Endothelial cell of umbilical vein (primary cell): ENCODE measurements around the gene TMCO1. TPM values are rescaled to one million over a fixed set of nuclear protein-coding genes. Genes with fewer than 3 reads are reported as not detected.

ENCODE experiments used
- BruUV-seq: library from RNA; stranded (reverse); fragments of 400-500 nt; replicated peaks from 2 replicates; lab custom pipeline; 2021; lab: Mats Ljungman, UMichigan
- CTCF ChIA-PET: fragments of 300-600, 350-600 bp; sonication (Branson Sonifier 250); formaldehyde crosslinking; loops from one replicate; lab custom pipeline; 2021; ENCODE audit warnings: antibody characterized with exemption, inconsistent platforms; lab: Charles Lee
- POLR2A ChIA-PET: fragments of 300-600, 350-600 bp; sonication (Branson Sonifier 250); formaldehyde crosslinking; loops from one replicate; lab custom pipeline; 2021; ENCODE audit warnings: antibody characterized with exemption, inconsistent platforms; lab: Charles Lee
- DNase-seq: peaks from one replicate; pipeline ENCODE4 v3.0.0-alpha.2; 2011; ENCODE audit warnings: low read depth, low spot score
- FAIRE-seq: peaks from 2 replicates; lab custom pipeline; 2011; peaks lifted over from hg19 to GRCh38; lab: Jason Lieb, UNC
- H2AFZ ChIP-seq: 2 replicates; pipeline ENCODE4 v1.6.0; 2012; ENCODE audit warnings: low read depth, low read length, control low read depth, inconsistent platforms
- H3K27ac ChIP-seq: 2 replicates; pipeline ENCODE4 v1.5.1; 2011; ENCODE audit warnings: low read depth, mild to moderate bottlenecking, control low read depth, low read length, moderate library complexity; ENCODE audit not compliant: insufficient read depth
- H3K27me3 ChIP-seq, 2 experiments: 2 replicates each; pipeline versions ENCODE4 v1.6.0 to v1.6.1; 2011; ENCODE audit warnings: low read length in 2 of 2, mixed read lengths in 1 of 2; ENCODE audit not compliant: control insufficient read depth in 2 of 2, insufficient read depth in 2 of 2
- H3K36me3 ChIP-seq, 2 experiments: 2 replicates in 1 of 2; 3 replicates in 1 of 2; pipeline ENCODE4 v1.5.1; 2011; ENCODE audit warnings: low read length in 2 of 2, mild to moderate bottlenecking in 1 of 2, moderate library complexity in 1 of 2; ENCODE audit not compliant: control insufficient read depth in 2 of 2, insufficient read depth in 2 of 2; ENCODE audit errors: extremely low read depth in 1 of 2
- H3K4me1 ChIP-seq: 3 replicates; pipeline ENCODE4 v1.5.1; 2011; ENCODE audit warnings: mild to moderate bottlenecking, low read length; ENCODE audit not compliant: control insufficient read depth, insufficient read depth; ENCODE audit errors: extremely low read depth
- H3K4me2 ChIP-seq: 2 replicates; pipeline ENCODE4 v1.6.1; 2011; ENCODE audit warnings: low read length, control low read depth, mixed read lengths; ENCODE audit not compliant: insufficient read depth
- H3K4me3 ChIP-seq, 3 experiments: fragments of 200-600 bp in 1 of 3; sonication (generic), shearing (Covaris generic) in 1 of 3; replicated peaks in 1 of 3; 2 replicates each; pipeline ENCODE4 v1.5.1; 2011 to 2016; ENCODE audit warnings: control low read depth in 3 of 3, low read length in 3 of 3, mild to moderate bottlenecking in 2 of 3, inconsistent platforms in 1 of 3, low read depth in 1 of 3, moderate library complexity in 1 of 3; ENCODE audit not compliant: insufficient read depth in 1 of 3
- H3K79me2 ChIP-seq: 2 replicates; pipeline ENCODE4 v1.6.0; 2012; ENCODE audit warnings: low read length, inconsistent platforms; ENCODE audit not compliant: control insufficient read depth, insufficient read depth
- H3K9ac ChIP-seq: replicated peaks from 2 replicates; pipeline ENCODE3; 2011; ENCODE audit warnings: low read length, control low read depth; ENCODE audit not compliant: insufficient read depth; ENCODE audit errors: extremely low read depth
- H3K9me1 ChIP-seq: replicated peaks from 3 replicates; pipeline ENCODE4 v1.6.0; 2011; ENCODE audit warnings: mild to moderate bottlenecking, low read length; ENCODE audit not compliant: control insufficient read depth, insufficient read depth; ENCODE audit errors: extremely low read depth
- H3K9me3 ChIP-seq: replicated peaks from 2 replicates; pipeline ENCODE4 v1.5.1; 2012; ENCODE audit warnings: low read length, inconsistent platforms; ENCODE audit not compliant: control insufficient read depth, insufficient read depth
- H4K20me1 ChIP-seq: replicated peaks from 2 replicates; pipeline ENCODE3; 2011; ENCODE audit warnings: mild to moderate bottlenecking, low read length; ENCODE audit not compliant: control insufficient read depth, insufficient read depth; ENCODE audit errors: extremely low read depth
- CTCF ChIP-seq, 2 donors: IDR thresholded peaks; 1 replicate in 1 of 2; 2 replicates in 1 of 2; pipeline ENCODE4 v1.5.1; 2011; ENCODE audit warnings: low read length in 2 of 2, mild to moderate bottlenecking in 2 of 2, moderate library complexity in 2 of 2, control low read depth in 1 of 2, inconsistent platforms in 1 of 2, low read depth in 1 of 2; ENCODE audit not compliant: insufficient read depth in 1 of 2; ENCODE audit errors: extremely low read depth in 1 of 2
- EZH2 ChIP-seq: IDR thresholded peaks from 2 replicates; pipeline ENCODE4 v1.6.1; 2012; ENCODE audit warnings: borderline replicate concordance, low read depth, mild to moderate bottlenecking, moderate library complexity, low read length, inconsistent platforms; ENCODE audit not compliant: severe bottlenecking
- FOS ChIP-seq: IDR thresholded peaks from 2 replicates; pipeline ENCODE4 v1.6.1; 2011; ENCODE audit warnings: mild to moderate bottlenecking, low read length, moderate library complexity, borderline replicate concordance; ENCODE audit not compliant: insufficient read depth
- GATA2 ChIP-seq: IDR thresholded peaks from 2 replicates; pipeline ENCODE4 v1.7.0; 2011; ENCODE audit warnings: low read depth, mild to moderate bottlenecking, moderate library complexity, mixed read lengths, low read length; ENCODE audit not compliant: insufficient read length, insufficient read depth
- JUN ChIP-seq: IDR thresholded peaks from 2 replicates; pipeline ENCODE4 v1.6.1; 2011; ENCODE audit warnings: borderline replicate concordance, low read depth; ENCODE audit not compliant: insufficient read length, insufficient read depth
- MAX ChIP-seq: IDR thresholded peaks from 2 replicates; pipeline ENCODE4 v1.6.1; 2011; ENCODE audit not compliant: insufficient read depth, insufficient read length
- MYC ChIP-seq: IDR thresholded peaks from one replicate; pipeline ENCODE4 v1.6.1; 2011; ENCODE audit warnings: mild to moderate bottlenecking, low read depth, low read length
- POLR2A ChIP-seq: IDR thresholded peaks from 2 replicates; pipeline ENCODE4 v1.6.1; 2012; ENCODE audit warnings: low read depth, mild to moderate bottlenecking, control low read depth, low read length
- POLR2AphosphoS5 ChIP-seq: IDR thresholded peaks from 2 replicates; pipeline ENCODE4 v1.6.1; 2012; ENCODE audit warnings: low read depth, mild to moderate bottlenecking, control low read depth, low read length, moderate library complexity; ENCODE audit not compliant: insufficient read depth
- dilution Hi-C: fragments of 300-500 bp; cut with MboI; formaldehyde crosslinking; loops from one replicate; pipeline ENCODE4 v1.15.0; 2019; ENCODE audit warnings: low sequenced_read_pairs; ENCODE audit not compliant: extremely low pct_ligation_motif_present
- intact Hi-C: fragments of 100-400 bp; cut with micrococcal nuclease; formaldehyde crosslinking; loops from one replicate; pipeline ENCODE4 v1.10.0; 2022
- polyA plus RNA-seq, 4 experiments: library from polyadenylated mRNA; depleted of rRNA in 3 of 4; stranded (reverse) in 3 of 4; unstranded in 1 of 4; fragments of >200 nt; gene quantifications; 2 replicates each; pipeline versions ENCODE4 v1.2.1 to v1.2.3, GENCODE V29; 2011 to 2012; ENCODE audit warnings: missing spikeins in 1 of 4
- total RNA-seq: library from RNA; stranded (reverse); gene quantifications from 2 replicates; pipeline ENCODE4 v1.2.3, GENCODE V29; 2021

TMCO1 gene
- total and polyA plus RNA-seq, 2 donors (not counting 3 experiments of a cell fraction or from before 2014, with no cell fraction given), result 86.0 to 93.4 TPM

GRCh38 chr1:165679282-165680036, 89.2 kb downstream of the TMCO1 start:
- peak; percentile 47 for FAIRE-seq
- intact Hi-C loops, result no loop called here
- Histone ChIP-seq H3K9ac (no peak overlapping the region), H3K9me3 (no peaks in the 10 kb centered on the region), H4K20me1 (no peaks in the 10 kb centered on the region), H3K36me3 (peaks cover 6 to 10% of the 10 kb centered on the region in 2 experiments), H3K4me2 (no peak overlapping the region), H3K79me2 (peaks cover 2% of the 10 kb centered on the region), H3K27ac (no peak overlapping the region), H3K4me1 (peaks cover 11% of the 10 kb centered on the region), H3K9me1 (no peaks in the 10 kb centered on the region), H3K27me3 (no peaks in the 10 kb centered on the region), H2AFZ (no peak overlapping the region), H3K4me3 (no peak overlapping the region)
- no peak for TF ChIP-seq MYC
- no peak for DNase-seq
- ChIA-PET POLR2A (no interaction called here), CTCF (no interaction called here)
- dilution Hi-C loops, result no loop called here
- no TSS peak for BruUV-seq

- FAIRE-seq (peak; percentile 83), DNase-seq (peak; percentile 22)
- Histone ChIP-seq H3K4me3 (no peak overlapping the region), H3K27me3 (no peaks in the 10 kb centered on the region), H4K20me1 (no peaks in the 10 kb centered on the region), H3K4me2 (no peak overlapping the region), H3K9me3 (no peaks in the 10 kb centered on the region), H2AFZ (no peak overlapping the region), H3K36me3 (peaks cover 6 to 10% of the 10 kb centered on the region in 2 experiments), H3K79me2 (no peaks in the 10 kb centered on the region), H3K9ac (no peak overlapping the region), H3K4me1 (peaks cover 11% of the 10 kb centered on the region), H3K9me1 (no peaks in the 10 kb centered on the region), H3K27ac (peak overlapping the region; percentile 0)
- no TSS peak for BruUV-seq
- TF ChIP-seq POLR2AphosphoS5, result no peak
- TF ChIP-seq JUN, result no peak
- no peak for TF ChIP-seq MAX
- TF ChIP-seq CTCF (IDR thresholded peaks at IDR 0.05; ENCODE audit: extremely low read depth in 1 of 2, insufficient read depth in 1 of 2, low read depth in 1 of 2, low read length in 2 of 2), result no peak
- TF ChIP-seq EZH2, result no peak
- no peak for TF ChIP-seq MYC
- no peak for TF ChIP-seq FOS
- TF ChIP-seq GATA2, result no peak
- TF ChIP-seq POLR2A, result no peak
- intact Hi-C loops, result no loop called here
- POLR2A ChIA-PET, result no interaction called here
- dilution Hi-C loops, result no loop called here
- CTCF ChIA-PET, result no interaction called here
Measured at GRCh38 chr1:165678509-165678908, 90.2 kb downstream of the TMCO1 start.
